Kidney (tissue), 14 donors: ENCODE measurements around the gene PDE3B. TPM values are rescaled to one million over a fixed set of nuclear protein-coding genes. Genes with fewer than 3 reads are reported as not detected.

Source experiments
- DNase-seq, 5 donors: peaks; one replicate each; pipeline ENCODE4 v3.0.0-alpha.2; 2013 to 2020
- FAIRE-seq: peaks from 2 replicates; lab custom pipeline; 2012; peaks lifted over from hg19 to GRCh38; lab: Jason Lieb, UNC
- H3K27ac ChIP-seq, 2 donors: one replicate each; pipeline ENCODE4 v1.7.0; 2013; ENCODE audit warnings: low read depth in 2 of 2, low read length in 2 of 2, inconsistent platforms in 1 of 2
- H3K27me3 ChIP-seq: one replicate; pipeline ENCODE4 v1.7.1; 2013; ENCODE audit warnings: low read length, inconsistent platforms; ENCODE audit not compliant: control insufficient read depth, insufficient read depth
- H3K36me3 ChIP-seq, 3 donors: one replicate each; pipeline versions ENCODE4 v1.7.0 to v1.7.1; 2013; ENCODE audit warnings: low read length in 3 of 3, control low read depth in 1 of 3, inconsistent platforms in 1 of 3; ENCODE audit not compliant: insufficient read depth in 3 of 3, control insufficient read depth in 2 of 3
- H3K4me1 ChIP-seq, 3 donors: one replicate each; pipeline versions ENCODE4 v1.7.0 to v1.7.1; 2013; ENCODE audit warnings: low read length in 3 of 3, inconsistent platforms in 1 of 3, low read depth in 1 of 3; ENCODE audit not compliant: control insufficient read depth in 2 of 3, insufficient read depth in 2 of 3
- H3K4me3 ChIP-seq, 3 donors: one replicate each; pipeline versions ENCODE4 v1.7.0 to v1.8.1; 2013; ENCODE audit warnings: low read length in 3 of 3, control low read depth in 1 of 3, inconsistent platforms in 1 of 3
- H3K9ac ChIP-seq, 3 donors: one replicate each; pipeline versions ENCODE4 v1.7.0 to v1.7.1; 2013; ENCODE audit warnings: low read length in 3 of 3, control low read depth in 1 of 3, inconsistent platforms in 1 of 3
- H3K9me3 ChIP-seq, 3 donors: one replicate each; pipeline versions ENCODE4 v1.7.0 to v1.7.1; 2013; ENCODE audit warnings: low read length in 3 of 3, control low read depth in 1 of 3, inconsistent platforms in 1 of 3; ENCODE audit not compliant: control insufficient read depth in 2 of 3, insufficient read depth in 1 of 3
- CTCF ChIP-seq: IDR thresholded peaks from 3 replicates; pipeline ENCODE4 v1.5.1; 2012; ENCODE audit warnings: mild to moderate bottlenecking, moderate library complexity, borderline replicate concordance; ENCODE audit not compliant: insufficient read depth; ENCODE audit errors: extremely low read depth
- intact Hi-C: fragments of 100-400 bp; cut with DNase I; formaldehyde crosslinking; loops from one replicate; pipeline ENCODE4 v1.11.1; 2022
- polyA plus RNA-seq: library from polyadenylated mRNA; stranded (reverse); fragments of 350-450 nt; fragmentation: Illumina TruSeq; extraction: RNeasy Lipid Tissue Mini Kit (QIAGEN cat#74804); gene quantifications from one replicate; pipeline ENCODE4 v1.2.3, GENCODE V29; 2014; ENCODE audit warnings: low read depth, low replicate concordance; ENCODE audit not compliant: insufficient read depth
- total RNA-seq: library from RNA; stranded (reverse); fragmentation: NEBNext Ultra II Directional; extraction: Animal tissue kit (Norgen Biotek cat#: 25700); gene quantifications from one replicate; pipeline ENCODE4 v1.2.1, GENCODE V29; 2021
- donor health status: control.
- donor health status: control.
- donor health status: control.
- donor health status: control.
- donor health status: control.
- donor health status: DM: yes; HTN: yes; CAD: no.
- donor health status: Normal renal cell carcinoma (clear cell type).

The PDE3B gene
- total and polyA plus RNA-seq, 2 donors from 2014 or later = 0.99 to 7.4 TPM

DNA sequence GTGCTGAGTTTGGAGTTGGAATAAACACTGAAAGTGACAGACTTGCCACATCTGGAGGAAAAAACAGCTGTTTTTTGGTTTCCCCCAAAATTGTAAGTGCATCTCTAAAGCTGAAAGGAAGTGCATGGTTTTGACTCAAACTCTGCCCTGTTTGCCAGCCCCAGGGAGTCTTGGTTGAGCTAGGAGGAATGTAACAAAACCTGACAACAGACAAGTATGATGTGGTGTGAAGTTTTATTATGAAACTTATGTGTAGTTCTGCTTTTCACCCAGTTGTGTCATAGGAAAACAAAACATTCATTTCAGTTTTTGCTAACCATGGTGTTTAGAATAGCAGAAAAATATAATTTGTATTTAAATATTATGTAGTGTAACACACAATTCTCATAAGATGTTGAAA, 31.7 kb upstream of the PDE3B start:
- no peak overlapping the region for H3K27ac ChIP-seq
- H3K36me3 ChIP-seq = no peaks in the 10 kb centered on the region
- H3K4me1 ChIP-seq = peaks cover 0 to 3% (median 0%) of the 10 kb centered on the region in 3 donors
- H3K9me3 ChIP-seq = no peaks in the 10 kb centered on the region
- FAIRE-seq (no peak), DNase-seq (no peak)
- no peaks in the 10 kb centered on the region for H3K27me3 ChIP-seq
- no peak overlapping the region for H3K4me3 ChIP-seq
- no peak for TF ChIP-seq CTCF
- intact Hi-C loops = no loop called here
- H3K9ac ChIP-seq = no peak overlapping the region

DNA sequence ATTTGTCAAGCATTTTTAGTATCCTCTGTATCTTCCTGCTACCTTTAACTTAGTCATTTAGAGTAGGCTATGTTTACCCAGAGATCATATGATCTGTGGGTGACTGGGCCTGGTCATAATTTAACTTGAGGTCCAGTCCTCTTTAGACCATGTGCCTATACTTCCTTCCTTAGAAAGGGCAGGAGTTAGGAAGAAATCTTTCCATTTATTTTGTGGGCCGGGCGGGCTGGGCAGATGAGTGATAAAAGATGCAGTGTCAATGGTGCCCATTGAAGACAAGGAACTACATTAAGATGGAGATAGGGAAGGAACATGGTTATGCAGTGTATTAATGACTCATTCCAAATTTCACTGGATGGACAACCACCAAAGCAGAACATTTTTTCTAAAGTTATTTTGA, 30.9 kb upstream of the PDE3B start:
- H3K9ac ChIP-seq = no peak overlapping the region
- TF ChIP-seq CTCF = no peak
- no peaks in the 10 kb centered on the region for H3K27me3 ChIP-seq
- H3K27ac ChIP-seq = no peak overlapping the region
- no peaks in the 10 kb centered on the region for H3K9me3 ChIP-seq
- peaks cover 0 to 6% (median under 1%) of the 10 kb centered on the region in 3 donors for H3K4me1 ChIP-seq
- FAIRE-seq (no peak), DNase-seq (peak in 2 of 5 donors; percentile 4 to 10)
- intact Hi-C loops = no loop called here
- no peak overlapping the region for H3K4me3 ChIP-seq
- H3K36me3 ChIP-seq = no peaks in the 10 kb centered on the region

DNA sequence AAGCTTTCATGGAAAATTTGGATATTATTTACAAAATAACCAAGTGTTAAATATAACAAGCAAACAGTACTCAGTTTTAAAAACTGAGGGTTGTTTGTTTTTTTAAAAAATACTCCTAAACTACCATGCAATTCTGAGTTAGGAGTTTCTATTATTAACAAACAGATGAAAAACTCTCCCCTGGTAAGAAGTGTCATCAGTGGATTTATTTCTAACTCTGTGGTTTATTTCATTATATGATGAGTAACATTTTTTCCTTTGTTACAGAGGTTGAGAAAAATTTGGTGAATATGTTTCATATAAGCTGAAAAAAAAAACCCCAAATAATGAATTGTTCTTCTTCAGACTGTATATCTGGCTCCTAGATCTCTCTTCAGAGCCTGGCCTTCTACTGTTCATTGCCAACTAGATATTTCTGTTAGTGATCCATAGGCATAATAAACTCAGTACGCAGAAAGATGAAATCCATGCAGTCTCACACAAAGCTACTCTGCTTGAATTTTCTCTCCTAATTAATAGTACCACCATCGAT, 29.4 kb upstream of the PDE3B start:
- Histone ChIP-seq H3K4me1 (peaks cover 0 to 6% (median 5%) of the 10 kb centered on the region in 3 donors), H3K27me3 (no peaks in the 10 kb centered on the region), H3K36me3 (no peaks in the 10 kb centered on the region), H3K4me3 (no peak overlapping the region), H3K27ac (no peak overlapping the region), H3K9ac (no peak overlapping the region), H3K9me3 (no peaks in the 10 kb centered on the region)
- intact Hi-C loops = no loop called here
- DNase-seq = no peak
- TF ChIP-seq CTCF = no peak
- no peak for FAIRE-seq
